ENCODE results near the gene PNPLA1.

Gene PNPLA1

DNA sequence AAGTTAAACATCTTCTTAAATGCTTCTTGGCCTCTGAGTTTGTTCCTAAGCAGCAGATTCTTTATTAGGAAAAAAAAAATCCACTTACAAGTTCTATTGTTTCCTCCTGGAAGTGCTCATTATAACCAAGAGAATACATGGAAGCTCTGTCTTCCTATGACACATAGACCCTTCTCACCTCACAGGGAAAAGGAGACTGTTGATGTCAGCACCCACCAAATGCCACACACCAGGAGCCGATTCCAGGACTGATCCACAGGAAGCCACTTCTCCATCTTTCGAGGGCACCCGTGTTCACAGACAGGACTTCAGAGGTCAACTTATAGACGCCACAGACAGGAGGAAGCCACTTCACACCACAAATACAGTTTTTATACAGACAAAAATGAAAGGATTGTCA, 80.2 kb downstream of the PNPLA1 start:
- Histone ChIP-seq H3K36me3 (ENCODE audit: control insufficient read depth, insufficient read depth, low read length) (no peaks in the 10 kb centered on the region), H3K27ac (ENCODE audit: low read depth, low read length) (no peak overlapping the region), H3K9me3 (ENCODE audit: control insufficient read depth, insufficient read depth, low read depth, low read length) (peaks cover 7% of the 10 kb centered on the region), H3K4me3 (ENCODE audit: low read depth, low read length) (no peak overlapping the region), H3K9ac (ENCODE audit: low read length) (no peak overlapping the region), H3K27me3 (ENCODE audit: control insufficient read depth, insufficient read depth, low read length) (no peaks in the 10 kb centered on the region), H3K4me1 (ENCODE audit: control insufficient read depth, insufficient read depth, low read length) (peaks cover 5% of the 10 kb centered on the region; the same call in 1 of the 2 replicates)

DNA sequence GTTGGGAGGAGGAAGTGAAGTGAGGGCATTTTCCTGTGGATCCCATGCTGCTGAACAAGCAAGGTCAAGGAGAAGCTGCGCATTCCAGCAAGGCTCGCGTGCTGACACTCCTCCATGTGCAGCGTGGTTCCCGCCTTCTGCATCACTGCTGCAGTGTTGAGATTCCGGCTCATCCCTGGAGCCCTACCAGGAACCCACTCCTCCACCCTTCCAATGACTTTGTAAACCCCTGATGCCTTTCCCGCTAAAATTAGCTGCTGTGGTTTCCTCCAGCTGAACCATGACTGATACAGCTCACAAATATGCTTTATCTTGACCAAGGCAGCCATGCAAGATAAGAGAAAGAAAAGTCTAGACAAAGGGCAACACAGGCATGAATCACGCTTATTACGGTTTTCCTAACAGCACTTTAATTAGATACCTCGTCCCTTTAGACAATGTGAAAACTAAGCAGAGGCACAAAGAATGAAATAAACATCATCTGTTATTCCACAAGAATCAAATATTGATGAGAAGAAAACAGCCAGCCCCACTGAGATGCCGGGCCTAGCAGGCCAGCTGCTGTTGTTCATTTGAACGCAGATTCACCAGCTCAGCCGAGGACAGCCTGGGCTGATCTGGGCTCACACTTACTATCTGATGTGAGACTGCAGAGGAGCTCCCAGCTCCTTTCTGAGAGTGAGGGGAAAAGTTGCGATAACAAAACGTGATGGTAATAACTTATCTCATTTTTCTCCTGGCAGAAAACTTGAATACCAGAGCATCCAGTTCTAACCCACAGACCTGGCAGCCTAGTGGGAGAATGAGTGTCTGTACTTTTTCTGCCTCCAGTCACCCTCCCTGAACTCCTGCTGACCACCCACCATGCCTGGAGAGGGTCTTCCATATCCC, 81.1 kb downstream of the PNPLA1 start:
- Histone ChIP-seq H3K27ac (ENCODE audit: low read depth, low read length) (no peak overlapping the region), H3K9ac (ENCODE audit: low read length) (no peak overlapping the region), H3K36me3 (ENCODE audit: control insufficient read depth, insufficient read depth, low read length) (no peaks in the 10 kb centered on the region), H3K4me3 (ENCODE audit: low read depth, low read length) (no peak overlapping the region), H3K4me1 (ENCODE audit: control insufficient read depth, insufficient read depth, low read length) (peaks cover 2% of the 10 kb centered on the region; the same call in 1 of the 2 replicates), H3K9me3 (ENCODE audit: control insufficient read depth, insufficient read depth, low read depth, low read length) (peaks cover 7% of the 10 kb centered on the region), H3K27me3 (ENCODE audit: control insufficient read depth, insufficient read depth, low read length) (no peaks in the 10 kb centered on the region)

GRCh38 chr6:36352477-36353157, 82.8 kb downstream of the PNPLA1 start:
- Histone ChIP-seq H3K27ac (ENCODE audit: low read depth, low read length) (no peak overlapping the region), H3K27me3 (ENCODE audit: control insufficient read depth, insufficient read depth, low read length) (no peaks in the 10 kb centered on the region), H3K4me1 (ENCODE audit: control insufficient read depth, insufficient read depth, low read length) (no peaks in the 10 kb centered on the region; the same call in 1 of the 2 replicates), H3K9me3 (ENCODE audit: control insufficient read depth, insufficient read depth, low read depth, low read length) (peaks cover 7% of the 10 kb centered on the region), H3K9ac (ENCODE audit: low read length) (no peak overlapping the region), H3K36me3 (ENCODE audit: control insufficient read depth, insufficient read depth, low read length) (no peaks in the 10 kb centered on the region), H3K4me3 (ENCODE audit: low read depth, low read length) (no peak overlapping the region)

GRCh38 chr6:36353411-36353915, 83.6 kb downstream of the PNPLA1 start:
- Histone ChIP-seq H3K9ac (ENCODE audit: low read length) (no peak overlapping the region), H3K36me3 (ENCODE audit: control insufficient read depth, insufficient read depth, low read length) (no peaks in the 10 kb centered on the region), H3K9me3 (ENCODE audit: control insufficient read depth, insufficient read depth, low read depth, low read length) (peaks cover 7% of the 10 kb centered on the region), H3K4me3 (ENCODE audit: low read depth, low read length) (no peak overlapping the region), H3K27me3 (ENCODE audit: control insufficient read depth, insufficient read depth, low read length) (no peaks in the 10 kb centered on the region), H3K27ac (ENCODE audit: low read depth, low read length) (no peak overlapping the region), H3K4me1 (ENCODE audit: control insufficient read depth, insufficient read depth, low read length) (no peaks in the 10 kb centered on the region; the same call in 1 of the 2 replicates)

- Histone ChIP-seq H3K9ac (ENCODE audit: low read length) (no peak overlapping the region), H3K4me1 (ENCODE audit: control insufficient read depth, insufficient read depth, low read length) (no peaks in the 10 kb centered on the region), H3K36me3 (ENCODE audit: control insufficient read depth, insufficient read depth, low read length) (no peaks in the 10 kb centered on the region), H3K27ac (ENCODE audit: low read depth, low read length) (no peak overlapping the region), H3K9me3 (ENCODE audit: control insufficient read depth, insufficient read depth, low read depth, low read length) (peaks cover 7% of the 10 kb centered on the region), H3K4me3 (ENCODE audit: low read depth, low read length) (no peak overlapping the region), H3K27me3 (ENCODE audit: control insufficient read depth, insufficient read depth, low read length) (no peaks in the 10 kb centered on the region)
Observed at GRCh38 chr6:36355819-36356218, 86.0 kb downstream of the PNPLA1 start.

- Histone ChIP-seq H3K27ac (ENCODE audit: low read depth, low read length) (no peak overlapping the region), H3K27me3 (ENCODE audit: control insufficient read depth, insufficient read depth, low read length) (no peaks in the 10 kb centered on the region), H3K4me1 (ENCODE audit: control insufficient read depth, insufficient read depth, low read length) (no peaks in the 10 kb centered on the region), H3K9ac (ENCODE audit: low read length) (no peak overlapping the region), H3K36me3 (ENCODE audit: control insufficient read depth, insufficient read depth, low read length) (no peaks in the 10 kb centered on the region), H3K4me3 (ENCODE audit: low read depth, low read length) (no peak overlapping the region), H3K9me3 (ENCODE audit: control insufficient read depth, insufficient read depth, low read depth, low read length) (peaks cover 2% of the 10 kb centered on the region; the same call in 1 of the 2 replicates)
Observed at GRCh38 chr6:36357872-36358225, 88.0 kb downstream of the PNPLA1 start.

Data from HUES6 (cell line).